ENCODE data around the gene RAB36. TPM values are rescaled to one million over a fixed set of nuclear protein-coding genes. Genes with fewer than 3 reads are reported as not detected.

RAB36 gene
- total RNA-seq, 4 donors from 2014 or later = 0.35 to 0.55 TPM; not detected in 2

GRCh38 chr22:23113847-23114720 is 31.2 kb upstream of the RAB36 start:
- in situ Hi-C loops (cut with MboI; ENCODE audit: low sequenced_read_pairs in 4 of 4) (no loop called here), intact Hi-C loops (cut with DNase I; ENCODE audit: low total_unique reads) (no loop called here)
- DNase-seq (no peak), ATAC-seq (no peak)
- Histone ChIP-seq H3K36me3 (no peaks in the 10 kb centered on the region), H3K4me3 (no peak overlapping the region), H3K4me1 (peaks cover 0 to 5% of the 10 kb centered on the region in 2 donors), H3K27ac (no peak overlapping the region), H3K9me3 (no peaks in the 10 kb centered on the region), H3K27me3 (no peaks in the 10 kb centered on the region)
- TF ChIP-seq POLR2A (IDR thresholded peaks at IDR 0.05) = no peak
- no peak for TF ChIP-seq CTCF (IDR thresholded peaks at IDR 0.05 in 4 of 5, conservative IDR thresholded peaks at IDR 0.05 in 1 of 5)

GRCh38 chr22:23114721-23115020 is 30.6 kb upstream of the RAB36 start:
- no peak overlapping the region for H3K4me3 ChIP-seq
- H3K27ac ChIP-seq = no peak overlapping the region
- TF ChIP-seq CTCF (IDR thresholded peaks at IDR 0.05 in 4 of 5, conservative IDR thresholded peaks at IDR 0.05 in 1 of 5) = no peak
- no peaks in the 10 kb centered on the region for H3K9me3 ChIP-seq
- no peaks in the 10 kb centered on the region for H3K36me3 ChIP-seq
- intact Hi-C loops (cut with DNase I; ENCODE audit: low total_unique reads) = no loop called here
- ATAC-seq = no peak
- H3K4me1 ChIP-seq = peaks cover 0 to 5% of the 10 kb centered on the region in 2 donors
- H3K27me3 ChIP-seq = no peaks in the 10 kb centered on the region
- in situ Hi-C loops (cut with MboI; ENCODE audit: low sequenced_read_pairs in 4 of 4) = no loop called here
- no peak for DNase-seq

GRCh38 chr22:23115369-23115768 is 29.9 kb upstream of the RAB36 start:
- no peak for TF ChIP-seq POLR2A (IDR thresholded peaks at IDR 0.05)
- TF ChIP-seq CTCF (IDR thresholded peaks at IDR 0.05 in 4 of 5, conservative IDR thresholded peaks at IDR 0.05 in 1 of 5) = no peak
- intact Hi-C loops (cut with DNase I; ENCODE audit: low total_unique reads) = no loop called here

GRCh38 chr22:23115825-23116494 is 29.3 kb upstream of the RAB36 start:
- TF ChIP-seq CTCF (IDR thresholded peaks at IDR 0.05 in 4 of 5, conservative IDR thresholded peaks at IDR 0.05 in 1 of 5) (no peak), POLR2A (IDR thresholded peaks at IDR 0.05) (no peak)
- in situ Hi-C loops (cut with MboI; ENCODE audit: low sequenced_read_pairs in 4 of 4) = no loop called here
- no peaks in the 10 kb centered on the region for H3K27me3 ChIP-seq

More at GRCh38 chr22:23115369-23115768, 29.9 kb upstream of the RAB36 start:
- H3K4me1 ChIP-seq = peaks cover 0 to 5% of the 10 kb centered on the region in 2 donors
- no peaks in the 10 kb centered on the region for H3K27me3 ChIP-seq
- no peak overlapping the region for H3K4me3 ChIP-seq
- H3K27ac ChIP-seq = no peak overlapping the region
- DNase-seq (no peak), ATAC-seq (no peak)
- in situ Hi-C loops (cut with MboI; ENCODE audit: low sequenced_read_pairs in 4 of 4) = no loop called here
- H3K9me3 ChIP-seq = no peaks in the 10 kb centered on the region
- no peaks in the 10 kb centered on the region for H3K36me3 ChIP-seq

More at GRCh38 chr22:23115825-23116494, 29.3 kb upstream of the RAB36 start:
- Histone ChIP-seq H3K27ac (no peak overlapping the region), H3K4me1 (peaks cover 0 to 5% of the 10 kb centered on the region in 2 donors), H3K36me3 (no peaks in the 10 kb centered on the region), H3K9me3 (no peaks in the 10 kb centered on the region), H3K4me3 (no peak overlapping the region)
- DNase-seq (no peak), ATAC-seq (no peak)
- intact Hi-C loops (cut with DNase I; ENCODE audit: low total_unique reads) = no loop called here

Measured in gastrocnemius medialis (tissue), 4 donors.